ENCODE results near the gene THEMIS2. TPM values are rescaled to one million over a fixed set of nuclear protein-coding genes. Genes with fewer than 3 reads are reported as not detected.

The THEMIS2 gene
- total and polyA plus RNA-seq, 2 of the 13 experiments (the other 11 are each of a cell fraction or from before 2014, with no cell fraction given): 0.38 to 1.5 TPM

GRCh38 chr1:27886353-27886679 is 14.0 kb downstream of the THEMIS2 start:
- ATAC-seq (no peak), DNase-seq (ENCODE audit: low spot score) (no peak), FAIRE-seq (no peak)
- Histone ChIP-seq H3K4me1 (ENCODE audit: insufficient read depth, low read length) (peaks cover 11% of the 10 kb centered on the region), H3K79me2 (ENCODE audit: insufficient read depth, low read length) (no peaks in the 10 kb centered on the region), H3K27me3 (ENCODE audit: control insufficient read depth in 1 of 2, insufficient read depth in 2 of 2, low read length in 2 of 2) (no peaks in the 10 kb centered on the region), H3K4me3 (replicated peaks in 1 of 3; ENCODE audit: insufficient read depth in 1 of 3, low read depth in 2 of 3, low read length in 3 of 3) (no peak overlapping the region), H3K36me3 (replicated peaks in 1 of 2; ENCODE audit: control insufficient read depth in 1 of 2, insufficient read depth in 2 of 2, low read length in 2 of 2) (peaks cover 2 to 4% of the 10 kb centered on the region in 2 experiments; a peak in 3 of 5 replicates), H2AFZ (ENCODE audit: low read length) (no peak overlapping the region), H3K9ac (ENCODE audit: insufficient read depth, low read depth, low read length) (no peak overlapping the region), H3K27ac (ENCODE audit: extremely low read length, insufficient read depth, low read length) (no peak overlapping the region), H3K4me2 (ENCODE audit: low read depth, low read length) (no peak overlapping the region), H3K9me3 (ENCODE audit: low read length) (no peaks in the 10 kb centered on the region), H4K20me1 (ENCODE audit: insufficient read depth, low read length) (no peaks in the 10 kb centered on the region)
- BruUV-seq (replicated peaks): no TSS peak
- TF ChIP-seq PBX2 (CRISPR knock-in tag; IDR thresholded peaks at IDR 0.05) (no peak), KDM5A (IDR thresholded peaks at IDR 0.05; ENCODE audit: borderline replicate concordance, low read length) (no peak), PRPF4 (IDR thresholded peaks at IDR 0.05; ENCODE audit: low read depth, low read length, poor library complexity, severe bottlenecking) (no peak)
- POLR2A ChIA-PET: no interaction called here
- CTCF ChIA-PET (ENCODE audit: low intra/inter-chr PET ratio, low total read pairs): no interaction called here
- intact Hi-C loops (cut with micrococcal nuclease; ENCODE audit: unreplicated experiment): no loop called here
- WGBS (ENCODE audit: low lambda C conversion rate): 90% methylated on average over 2 of the region's 2 CpGs
- in situ Hi-C loops (cut with HindIII; ENCODE audit: extremely low pct_ligation_motif_present, low pct_unique_long_range_greater_than_20kb): no loop called here

- no peaks in the 10 kb centered on the region for H3K79me2 ChIP-seq (ENCODE audit: insufficient read depth, low read length)
- H3K4me3 ChIP-seq (replicated peaks in 1 of 3; ENCODE audit: insufficient read depth in 1 of 3, low read depth in 2 of 3, low read length in 3 of 3): no peak overlapping the region
- no peaks in the 10 kb centered on the region for H3K27me3 ChIP-seq (ENCODE audit: control insufficient read depth in 1 of 2, insufficient read depth in 2 of 2, low read length in 2 of 2)
- no peak overlapping the region for H3K4me2 ChIP-seq (ENCODE audit: low read depth, low read length)
- TF ChIP-seq KLF9 (CRISPR knock-in tag; IDR thresholded peaks at IDR 0.05; ENCODE audit: low read depth) (no peak), KLF15 (CRISPR knock-in tag; IDR thresholded peaks at IDR 0.05; ENCODE audit: borderline replicate concordance) (no peak), CERS6 (CRISPR knock-in tag; IDR thresholded peaks at IDR 0.05) (no peak)
- H3K27ac ChIP-seq (ENCODE audit: extremely low read length, insufficient read depth, low read length): no peak overlapping the region
- FAIRE-seq: no peak
- H3K9ac ChIP-seq (ENCODE audit: insufficient read depth, low read depth, low read length): no peak overlapping the region
- peaks cover 2 to 8% of the 10 kb centered on the region in 2 experiments; a peak in 4 of 5 replicates for H3K36me3 ChIP-seq (replicated peaks in 1 of 2; ENCODE audit: control insufficient read depth in 1 of 2, insufficient read depth in 2 of 2, low read length in 2 of 2)
- ChIA-PET CTCF (ENCODE audit: low intra/inter-chr PET ratio, low total read pairs) (no interaction called here), POLR2A (no interaction called here)
- ATAC-seq: no peak
- BruUV-seq (replicated peaks): no TSS peak
- H2AFZ ChIP-seq (ENCODE audit: low read length): no peak overlapping the region
- H4K20me1 ChIP-seq (ENCODE audit: insufficient read depth, low read length): no peaks in the 10 kb centered on the region
- in situ Hi-C loops (cut with HindIII; ENCODE audit: extremely low pct_ligation_motif_present, low pct_unique_long_range_greater_than_20kb): no loop called here
- 88% methylated on average over 3 of the region's 3 CpGs for WGBS (ENCODE audit: low lambda C conversion rate)
- peaks cover 11% of the 10 kb centered on the region for H3K4me1 ChIP-seq (ENCODE audit: insufficient read depth, low read length)
- intact Hi-C loops (cut with micrococcal nuclease; ENCODE audit: unreplicated experiment): no loop called here
- no peak for DNase-seq (ENCODE audit: low spot score)
- H3K9me3 ChIP-seq (ENCODE audit: low read length): no peaks in the 10 kb centered on the region
These were observed 14.4 kb downstream of the THEMIS2 start for GRCh38 chr1:27886744-27887143.

All from HepG2 (cell line).